GM18870 (cell line): Measurements from ENCODE around the gene ZNF471.

ENCODE experiments used
- ATAC-seq: cut with Tn5 transposase; IDR thresholded peaks from one replicate; pipeline ENCODE4 v1.9.1; 2021; ENCODE audit warnings: moderate library complexity; ENCODE audit not compliant: unreplicated experiment

The ZNF471 gene

GRCh38 chr19:56572589-56572988 is 64.9 kb downstream of the ZNF471 start:
- ATAC-seq = no peak

GRCh38 chr19:56573914-56574313 is 66.3 kb downstream of the ZNF471 start:
- ATAC-seq = no peak

- ATAC-seq = no peak
These were observed 70.3 kb downstream of the ZNF471 start for GRCh38 chr19:56577719-56578602.
